ENCODE results near the gene PPP1R12B. TPM values are rescaled to one million over a fixed set of nuclear protein-coding genes. Genes with fewer than 3 reads are reported as not detected.

Gene PPP1R12B, protein sequence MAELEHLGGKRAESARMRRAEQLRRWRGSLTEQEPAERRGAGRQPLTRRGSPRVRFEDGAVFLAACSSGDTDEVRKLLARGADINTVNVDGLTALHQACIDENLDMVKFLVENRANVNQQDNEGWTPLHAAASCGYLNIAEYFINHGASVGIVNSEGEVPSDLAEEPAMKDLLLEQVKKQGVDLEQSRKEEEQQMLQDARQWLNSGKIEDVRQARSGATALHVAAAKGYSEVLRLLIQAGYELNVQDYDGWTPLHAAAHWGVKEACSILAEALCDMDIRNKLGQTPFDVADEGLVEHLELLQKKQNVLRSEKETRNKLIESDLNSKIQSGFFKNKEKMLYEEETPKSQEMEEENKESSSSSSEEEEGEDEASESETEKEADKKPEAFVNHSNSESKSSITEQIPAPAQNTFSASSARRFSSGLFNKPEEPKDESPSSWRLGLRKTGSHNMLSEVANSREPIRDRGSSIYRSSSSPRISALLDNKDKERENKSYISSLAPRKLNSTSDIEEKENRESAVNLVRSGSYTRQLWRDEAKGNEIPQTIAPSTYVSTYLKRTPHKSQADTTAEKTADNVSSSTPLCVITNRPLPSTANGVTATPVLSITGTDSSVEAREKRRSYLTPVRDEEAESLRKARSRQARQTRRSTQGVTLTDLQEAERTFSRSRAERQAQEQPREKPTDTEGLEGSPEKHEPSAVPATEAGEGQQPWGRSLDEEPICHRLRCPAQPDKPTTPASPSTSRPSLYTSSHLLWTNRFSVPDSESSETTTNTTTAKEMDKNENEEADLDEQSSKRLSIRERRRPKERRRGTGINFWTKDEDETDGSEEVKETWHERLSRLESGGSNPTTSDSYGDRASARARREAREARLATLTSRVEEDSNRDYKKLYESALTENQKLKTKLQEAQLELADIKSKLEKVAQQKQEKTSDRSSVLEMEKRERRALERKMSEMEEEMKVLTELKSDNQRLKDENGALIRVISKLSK
- total RNA-seq = 10 to 100 TPM; 17.4 to 17.5 TPM

DNA sequence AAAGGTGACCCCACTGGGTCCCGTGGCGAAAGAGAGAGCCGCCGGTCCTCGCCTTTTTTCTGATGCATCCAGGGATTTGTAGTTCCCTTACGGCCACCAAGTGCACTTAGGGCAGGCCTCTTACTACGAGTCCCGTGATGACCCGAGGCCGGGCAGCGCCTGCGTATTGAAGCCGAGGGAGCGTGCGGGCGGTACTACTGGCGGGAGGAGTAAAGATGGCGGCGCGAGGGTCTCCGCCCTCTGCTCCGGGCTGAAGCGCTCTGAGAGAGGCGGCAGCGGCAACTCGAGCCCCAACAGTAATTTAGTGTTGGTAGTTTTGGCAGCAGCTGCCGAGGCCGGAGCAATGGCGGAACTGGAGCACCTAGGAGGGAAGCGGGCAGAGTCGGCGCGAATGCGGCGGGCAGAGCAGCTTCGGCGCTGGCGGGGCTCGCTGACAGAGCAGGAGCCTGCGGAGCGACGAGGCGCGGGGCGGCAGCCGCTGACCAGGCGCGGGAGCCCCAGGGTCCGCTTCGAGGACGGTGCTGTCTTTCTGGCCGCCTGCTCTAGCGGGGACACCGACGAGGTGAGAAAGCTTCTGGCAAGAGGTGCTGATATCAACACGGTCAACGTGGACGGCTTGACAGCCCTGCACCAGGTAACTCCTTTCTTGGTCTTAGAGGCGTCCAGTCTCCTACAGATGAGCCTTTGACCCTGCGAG is at the start of gene PPP1R12B:
Gene PPP1R12B, plus strand, starts transcription at position 191 of the 697 bp plus-strand sequence. Its CDS starts 153 bp downstream, at position 344.

Other genes with a start within 250 kb of the PPP1R12B start
- not detected for gene GPR37L1, start 225.8 kb upstream of the PPP1R12B start, total RNA-seq
- 10 to 100 TPM; 49.5 to 50.4 TPM for gene ARL8A, start 204.0 kb upstream of the PPP1R12B start, total RNA-seq
- 100 to 1,000 TPM; 166 to 167 TPM for gene PTPN7, start 188.1 kb upstream of the PPP1R12B start, total RNA-seq
- not detected for gene LGR6, start 154.9 kb upstream of the PPP1R12B start, total RNA-seq
- gene UBE2T, start 6.8 kb upstream of the PPP1R12B start, total RNA-seq = 10 to 100 TPM; 46.6 to 49.2 TPM